ENCODE data around the gene SLC9A3. TPM values are rescaled to one million over a fixed set of nuclear protein-coding genes. Genes with fewer than 3 reads are reported as not detected.

The SLC9A3 gene
- total RNA-seq, 2 donors from 2014 or later = 0.69 to 0.71 TPM

Small RNA genes within 50 kb of the gene (microRNA-seq; reads per million reads assigned to microRNA genes)
- gene MIR4456 (ENCODE audit: borderline microRNAs expressed in 2 of 2) = 0 reads per million in 2 donors

Other genes with a start within 250 kb of the SLC9A3 start
- 1 to 10 TPM in 1 of 2 donors, under 1 TPM in 1; 0.69 to 2.9 TPM for gene AHRR, start 202.7 kb downstream of the SLC9A3 start, total RNA-seq
- gene EXOC3, start 81.3 kb downstream of the SLC9A3 start, total RNA-seq = 10 to 100 TPM; 52.6 to 54.2 TPM
- 1 to 10 TPM; 1.9 to 2.4 TPM for gene CEP72, start 87.9 kb upstream of the SLC9A3 start, total RNA-seq
- gene TPPP, start 168.9 kb upstream of the SLC9A3 start, total RNA-seq = 10 to 100 TPM in 1 of 2 donors, 1 to 10 TPM in 1; 9.8 to 10.8 TPM

Measured in posterior vena cava (tissue), 2 donors.